ENCODE results near the gene SORBS2. TPM values are rescaled to one million over a fixed set of nuclear protein-coding genes. Genes with fewer than 3 reads are reported as not detected.

SORBS2 gene
- polyA plus RNA-seq, 3 donors from 2014 or later = 2.6 to 5.8 TPM; not detected in 1

GRCh38 chr4:185767528-185767927 lies 44.5 kb downstream of the SORBS2 start:
- Mint-ChIP-seq H3K27me3 (ENCODE audit: low read depth in 3 of 3) (peaks cover 0 to 4% (median 0%) of the 10 kb centered on the region in 3 donors), H3K9me3 (peaks cover 0 to 8% (median 3%) of the 10 kb centered on the region in 6 donors), H3K4me3 (no peak overlapping the region), H3K4me1 (no peaks in the 10 kb centered on the region), H3K36me3 (peaks cover 0 to 3% (median 0%) of the 10 kb centered on the region in 3 donors), H3K27ac (no peak overlapping the region)
- DNase-seq = no peak

DNA sequence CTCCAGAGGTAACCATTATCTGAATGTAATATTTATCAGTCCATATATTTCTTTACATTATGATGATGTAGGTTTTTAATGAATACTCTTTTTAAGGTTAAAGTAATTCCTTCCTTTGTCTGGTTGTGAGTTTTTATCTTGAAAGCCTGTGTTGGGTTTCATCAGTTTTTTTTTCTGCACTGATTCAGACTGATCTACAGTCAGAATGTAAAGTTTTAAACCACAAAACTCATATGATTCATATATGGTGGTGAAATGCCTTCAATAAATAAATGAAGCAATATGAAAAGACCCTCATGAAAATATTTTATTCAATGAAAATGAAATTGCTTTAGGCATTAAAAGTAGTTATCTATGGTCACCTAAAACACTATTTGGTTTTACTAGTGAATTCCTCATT lies 47.1 kb downstream of the SORBS2 start:
- no peak for DNase-seq
- H3K9me3 Mint-ChIP-seq = peaks cover 0 to 4% (median 0%) of the 10 kb centered on the region in 6 donors
- H3K27ac Mint-ChIP-seq = no peak overlapping the region
- H3K36me3 Mint-ChIP-seq = no peaks in the 10 kb centered on the region
- no peaks in the 10 kb centered on the region for H3K4me1 Mint-ChIP-seq
- H3K27me3 Mint-ChIP-seq (ENCODE audit: low read depth in 3 of 3) = no peaks in the 10 kb centered on the region
- H3K4me3 Mint-ChIP-seq = no peak overlapping the region

GRCh38 chr4:185761352-185762235 lies 50.4 kb downstream of the SORBS2 start:
- H3K27ac Mint-ChIP-seq = no peak overlapping the region
- H3K4me3 Mint-ChIP-seq = no peak overlapping the region
- H3K36me3 Mint-ChIP-seq = no peaks in the 10 kb centered on the region
- DNase-seq = no peak
- peaks cover 0 to 3% (median 0%) of the 10 kb centered on the region in 3 donors for H3K27me3 Mint-ChIP-seq (ENCODE audit: low read depth in 3 of 3)
- peaks cover 0 to 5% (median 0%) of the 10 kb centered on the region in 6 donors for H3K9me3 Mint-ChIP-seq
- no peaks in the 10 kb centered on the region for H3K4me1 Mint-ChIP-seq

DNA sequence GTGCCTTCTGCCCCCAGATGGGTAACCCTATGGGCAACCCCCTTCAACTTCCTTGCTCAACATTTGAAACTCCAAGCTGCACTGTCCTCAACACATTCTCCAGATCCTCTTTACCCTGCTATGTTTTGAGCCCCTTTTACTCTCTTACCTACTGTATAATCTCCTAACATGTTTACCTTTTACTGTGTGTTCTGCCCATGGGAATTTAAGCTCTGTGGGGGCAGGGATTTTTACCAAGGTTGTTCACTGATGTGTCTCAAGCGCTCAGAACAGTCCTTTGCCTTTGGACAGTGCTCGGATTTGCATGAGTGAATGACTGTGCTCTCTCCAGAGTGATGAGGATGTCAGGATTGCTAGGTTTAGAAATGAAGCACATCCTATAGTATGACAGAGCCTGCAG lies 53.2 kb downstream of the SORBS2 start:
- no peak for DNase-seq
- no peak overlapping the region for H3K4me3 Mint-ChIP-seq
- no peaks in the 10 kb centered on the region for H3K4me1 Mint-ChIP-seq
- peaks cover 0 to 3% (median 2%) of the 10 kb centered on the region in 3 donors for H3K27me3 Mint-ChIP-seq (ENCODE audit: low read depth in 3 of 3)
- H3K9me3 Mint-ChIP-seq = peaks cover 0 to 5% (median 0%) of the 10 kb centered on the region in 6 donors
- no peak overlapping the region for H3K27ac Mint-ChIP-seq
- no peaks in the 10 kb centered on the region for H3K36me3 Mint-ChIP-seq

DNA sequence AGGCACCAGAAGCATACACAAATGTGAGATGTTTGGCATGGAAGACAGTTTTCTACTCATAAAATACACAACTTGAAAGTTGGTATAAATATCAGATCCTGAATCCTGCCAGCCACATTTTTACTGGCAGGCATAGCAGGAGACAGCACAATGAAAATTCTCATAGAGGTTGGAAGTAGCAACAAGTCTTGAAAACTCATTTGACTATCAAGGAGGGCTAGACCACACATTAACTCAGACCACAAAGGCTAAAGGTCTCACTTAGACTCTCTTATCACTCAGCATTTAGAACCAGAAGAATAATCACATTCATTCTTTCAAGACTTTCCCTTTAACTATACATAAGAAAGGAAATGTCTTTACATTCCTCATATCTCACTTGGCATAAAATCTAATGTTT lies 56.5 kb downstream of the SORBS2 start:
- Mint-ChIP-seq H3K4me3 (no peak overlapping the region), H3K27ac (no peak overlapping the region), H3K36me3 (no peaks in the 10 kb centered on the region), H3K27me3 (ENCODE audit: low read depth in 3 of 3) (peaks cover 2 to 3% (median 2%) of the 10 kb centered on the region in 3 donors), H3K9me3 (peaks cover 0 to 3% (median 0%) of the 10 kb centered on the region in 6 donors), H3K4me1 (no peaks in the 10 kb centered on the region)
- DNase-seq = no peak

DNA sequence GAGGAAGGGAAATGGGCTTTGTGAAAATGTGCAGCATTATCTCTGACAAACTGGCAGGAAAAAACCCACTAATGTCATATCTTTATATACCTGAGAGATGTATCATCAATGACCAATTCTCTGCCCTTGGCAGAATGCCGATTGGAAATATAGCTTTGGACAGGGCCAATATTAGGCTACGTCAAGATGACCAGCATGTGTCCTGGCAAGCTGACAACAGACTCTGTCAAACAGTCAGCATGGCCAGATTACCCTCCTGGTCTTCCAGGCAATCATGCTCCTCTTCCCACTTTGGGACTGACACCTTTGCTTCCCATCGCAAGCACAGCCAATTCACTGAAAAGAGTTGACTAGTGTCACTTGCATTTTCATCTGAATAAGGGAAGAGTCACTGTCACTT lies 57.0 kb downstream of the SORBS2 start:
- H3K9me3 Mint-ChIP-seq = peaks cover 0 to 3% (median 0%) of the 10 kb centered on the region in 6 donors
- no peak for DNase-seq
- H3K27me3 Mint-ChIP-seq (ENCODE audit: low read depth in 3 of 3) = peaks cover 2 to 3% (median 3%) of the 10 kb centered on the region in 3 donors
- H3K4me1 Mint-ChIP-seq = no peaks in the 10 kb centered on the region
- no peak overlapping the region for H3K4me3 Mint-ChIP-seq
- H3K27ac Mint-ChIP-seq = no peak overlapping the region
- H3K36me3 Mint-ChIP-seq = no peaks in the 10 kb centered on the region

DNA sequence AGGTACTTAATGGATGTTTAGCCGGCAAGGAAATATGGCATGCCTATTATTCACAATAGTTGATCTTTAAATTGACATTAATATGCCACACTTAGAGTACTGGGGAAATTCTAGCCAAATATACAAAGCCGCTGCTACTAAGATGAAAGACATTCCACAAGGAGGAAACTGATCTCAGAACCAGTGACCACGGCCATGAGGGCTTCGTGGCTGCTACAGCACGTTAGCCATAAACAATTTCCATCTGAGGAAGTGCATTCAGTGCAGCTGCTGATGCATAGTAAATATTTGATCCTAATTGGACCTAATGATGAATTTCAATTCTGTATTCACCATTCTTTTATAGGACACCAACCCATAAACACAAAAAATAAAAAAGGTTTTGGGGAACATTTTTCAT lies 59.1 kb downstream of the SORBS2 start:
- H3K27ac Mint-ChIP-seq = no peak overlapping the region
- H3K36me3 Mint-ChIP-seq = no peaks in the 10 kb centered on the region
- H3K4me3 Mint-ChIP-seq = no peak overlapping the region
- DNase-seq = no peak
- no peaks in the 10 kb centered on the region for H3K9me3 Mint-ChIP-seq
- H3K4me1 Mint-ChIP-seq = no peaks in the 10 kb centered on the region
- peaks cover 0 to 4% (median 2%) of the 10 kb centered on the region in 3 donors for H3K27me3 Mint-ChIP-seq (ENCODE audit: low read depth in 3 of 3)

- peaks cover 0 to 4% (median 4%) of the 10 kb centered on the region in 3 donors for H3K27me3 Mint-ChIP-seq (ENCODE audit: low read depth in 3 of 3)
- H3K4me3 Mint-ChIP-seq = no peak overlapping the region
- H3K4me1 Mint-ChIP-seq = no peaks in the 10 kb centered on the region
- no peak for DNase-seq
- no peak overlapping the region for H3K27ac Mint-ChIP-seq
- H3K9me3 Mint-ChIP-seq = peaks cover 0 to 2% (median 0%) of the 10 kb centered on the region in 6 donors
- no peaks in the 10 kb centered on the region for H3K36me3 Mint-ChIP-seq
Observed at GRCh38 chr4:185749858-185750257, 62.1 kb downstream of the SORBS2 start.

- Mint-ChIP-seq H3K4me3 (no peak overlapping the region), H3K9me3 (peaks cover 0 to 2% (median 0%) of the 10 kb centered on the region in 6 donors), H3K27me3 (ENCODE audit: low read depth in 3 of 3) (peaks cover 0 to 5% (median 4%) of the 10 kb centered on the region in 3 donors), H3K36me3 (no peaks in the 10 kb centered on the region), H3K4me1 (no peaks in the 10 kb centered on the region), H3K27ac (no peak overlapping the region)
- DNase-seq = no peak
Observed at GRCh38 chr4:185748901-185749390, 63.0 kb downstream of the SORBS2 start.

DNA sequence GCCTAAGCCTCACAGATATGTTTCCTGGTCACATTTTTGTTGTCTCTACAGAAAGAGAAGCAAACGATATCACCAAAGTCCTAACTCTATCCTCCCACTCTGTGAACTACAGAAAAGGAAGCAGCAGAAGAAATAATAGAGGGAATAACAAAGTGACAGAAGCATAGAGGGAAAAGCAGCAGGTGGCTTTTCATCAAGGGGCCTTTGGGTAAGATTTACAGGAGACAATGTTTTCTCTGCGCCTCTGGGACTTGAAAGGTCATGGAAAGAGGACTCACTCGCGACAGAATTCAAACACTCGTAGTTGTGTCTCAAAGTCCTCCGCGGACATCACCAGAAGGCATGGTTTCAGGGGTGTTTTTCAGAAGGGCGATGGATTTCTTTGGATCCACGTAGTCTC lies 66.1 kb downstream of the SORBS2 start:
- Mint-ChIP-seq H3K9me3 (peaks cover 0 to 2% (median 0%) of the 10 kb centered on the region in 6 donors), H3K36me3 (no peaks in the 10 kb centered on the region), H3K4me1 (no peaks in the 10 kb centered on the region), H3K27me3 (ENCODE audit: low read depth in 3 of 3) (peaks cover 3 to 7% (median 4%) of the 10 kb centered on the region in 3 donors), H3K4me3 (no peak overlapping the region), H3K27ac (no peak overlapping the region)
- no peak for DNase-seq

DNA sequence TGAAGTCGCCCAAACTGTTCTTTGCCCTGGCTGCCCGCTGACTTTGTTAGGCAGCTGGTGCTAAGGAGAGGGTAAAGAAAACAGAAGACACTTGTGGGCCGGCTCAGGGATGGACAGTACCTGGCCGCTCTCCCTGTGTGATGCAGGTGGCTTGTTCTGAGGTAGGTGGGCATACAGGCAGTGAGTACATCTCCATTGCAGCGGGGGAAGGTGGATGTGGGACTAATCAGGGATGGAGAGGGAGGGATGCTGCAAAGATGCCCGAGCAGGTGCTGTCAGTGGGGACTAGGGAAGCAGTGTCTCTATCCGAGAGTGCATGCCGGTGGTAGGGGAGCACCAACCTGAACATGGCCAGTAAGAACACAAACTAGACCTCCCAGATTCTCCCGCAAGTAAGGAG lies 67.0 kb downstream of the SORBS2 start:
- no peak for DNase-seq
- no peaks in the 10 kb centered on the region for H3K36me3 Mint-ChIP-seq
- H3K27me3 Mint-ChIP-seq (ENCODE audit: low read depth in 3 of 3) = peaks cover 3 to 6% (median 5%) of the 10 kb centered on the region in 3 donors
- H3K27ac Mint-ChIP-seq = no peak overlapping the region
- H3K4me1 Mint-ChIP-seq = no peaks in the 10 kb centered on the region
- H3K9me3 Mint-ChIP-seq = peaks cover 0 to 2% (median 0%) of the 10 kb centered on the region in 6 donors
- no peak overlapping the region for H3K4me3 Mint-ChIP-seq

DNA sequence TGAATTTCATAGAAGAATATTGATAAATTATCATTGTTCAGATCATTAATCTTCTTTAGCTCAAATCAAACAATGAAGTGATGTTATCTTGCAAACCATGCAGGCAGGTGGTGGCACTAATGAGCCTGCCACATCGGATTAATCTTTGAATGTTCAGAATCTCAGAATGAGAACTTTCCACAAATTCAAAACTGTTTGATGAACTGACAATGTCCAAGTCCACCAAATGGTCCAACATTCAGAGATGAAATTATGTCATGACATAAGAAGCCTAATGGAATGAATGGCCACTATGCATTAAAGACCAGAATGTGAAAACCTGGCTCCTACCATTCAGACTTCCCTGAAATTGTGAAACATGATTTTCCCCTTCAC lies 67.5 kb downstream of the SORBS2 start:
- Mint-ChIP-seq H3K9me3 (peaks cover 0 to 2% (median 0%) of the 10 kb centered on the region in 6 donors), H3K4me3 (no peak overlapping the region), H3K4me1 (no peaks in the 10 kb centered on the region), H3K36me3 (no peaks in the 10 kb centered on the region), H3K27ac (no peak overlapping the region), H3K27me3 (ENCODE audit: low read depth in 3 of 3) (peaks cover 3 to 5% (median 4%) of the 10 kb centered on the region in 3 donors)
- DNase-seq = no peak

GRCh38 chr4:185743722-185744487 lies 68.1 kb downstream of the SORBS2 start:
- Mint-ChIP-seq H3K4me3 (no peak overlapping the region), H3K9me3 (peaks cover 0 to 2% (median 0%) of the 10 kb centered on the region in 6 donors), H3K27ac (no peak overlapping the region), H3K4me1 (no peaks in the 10 kb centered on the region), H3K36me3 (no peaks in the 10 kb centered on the region), H3K27me3 (ENCODE audit: low read depth in 3 of 3) (peaks cover 3 to 5% (median 4%) of the 10 kb centered on the region in 3 donors)
- no peak for DNase-seq

DNA sequence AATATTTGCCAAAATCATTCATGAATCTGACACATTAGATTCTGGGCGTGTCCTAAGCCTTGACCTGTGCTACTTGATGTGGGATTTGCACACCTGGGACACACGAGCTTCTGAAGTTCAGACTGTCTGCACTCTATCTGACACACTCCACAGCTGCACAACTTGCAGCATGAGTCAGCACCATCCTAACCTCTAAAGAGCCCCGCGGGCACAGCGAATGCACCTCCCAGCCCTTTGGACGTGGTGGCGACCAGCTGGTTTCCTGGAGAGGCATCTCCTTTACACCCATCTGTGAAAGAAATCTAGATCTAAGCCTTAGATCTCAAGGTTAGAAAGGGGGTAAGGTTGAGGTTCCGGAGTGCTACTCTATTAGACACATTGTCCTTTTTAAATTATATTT lies 69.2 kb downstream of the SORBS2 start:
- no peak overlapping the region for H3K27ac Mint-ChIP-seq
- H3K4me1 Mint-ChIP-seq = no peaks in the 10 kb centered on the region
- peaks cover 3 to 5% (median 4%) of the 10 kb centered on the region in 3 donors for H3K27me3 Mint-ChIP-seq (ENCODE audit: low read depth in 3 of 3)
- DNase-seq = no peak
- H3K36me3 Mint-ChIP-seq = no peaks in the 10 kb centered on the region
- H3K9me3 Mint-ChIP-seq = peaks cover 0 to 2% (median 0%) of the 10 kb centered on the region in 6 donors
- H3K4me3 Mint-ChIP-seq = no peak overlapping the region
